Measurements from ENCODE around the gene POLH. TPM values are rescaled to one million over a fixed set of nuclear protein-coding genes. Genes with fewer than 3 reads are reported as not detected.
"Not testable (repeated sequence)": the region's sequence is repeated elsewhere in the genome, so short reads cannot be mapped to it uniquely, and the experiment has no call there.

POLH gene
- total RNA-seq, 4 donors from 2014 or later, result 14.2 to 24.3 (median 17.0) TPM

DNA sequence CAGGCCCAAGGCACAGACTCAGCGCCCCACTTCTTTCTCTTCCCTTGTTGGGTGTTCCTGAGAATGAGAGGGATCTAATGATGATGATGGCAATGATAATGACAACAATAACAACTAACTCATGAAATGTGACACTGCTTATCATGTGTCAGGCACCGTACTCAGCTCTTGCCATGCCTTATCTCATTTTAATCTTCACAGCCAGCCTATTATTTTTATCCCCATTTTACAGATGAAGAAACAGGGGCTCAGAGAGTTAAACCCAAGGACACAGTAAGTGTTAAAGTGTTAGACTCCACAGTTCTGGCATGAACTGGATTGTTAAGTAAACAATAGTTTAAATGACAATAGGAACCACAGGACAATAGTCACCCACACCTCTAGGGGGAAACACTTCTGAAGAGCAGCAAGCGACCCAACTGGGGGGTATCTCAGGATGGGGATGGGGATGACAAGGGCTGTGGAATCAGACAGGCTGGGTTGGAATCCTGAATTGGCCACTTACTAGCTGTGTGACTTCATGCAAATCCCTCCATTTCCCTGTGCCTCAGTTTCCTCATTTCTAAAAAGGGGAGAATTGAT lies 81.3 kb downstream of the POLH start:
- 86% methylated on average over 3 of the region's 3 CpGs for WGBS
- no peaks in the 10 kb centered on the region for H3K36me3 ChIP-seq
- H3K9me3 ChIP-seq, result no peaks in the 10 kb centered on the region
- H3K27ac ChIP-seq, result no peak overlapping the region
- no peak overlapping the region for H3K4me3 ChIP-seq
- no peak for DNase-seq (ENCODE audit: low spot score in 2 of 2)
- TF ChIP-seq POLR2AphosphoS5 (IDR thresholded peaks at IDR 0.05) (no peak), POLR2A (IDR thresholded peaks at IDR 0.05) (no peak), EP300 (IDR thresholded peaks at IDR 0.05) (no peak)
- TF ChIP-seq, protein P1, sequence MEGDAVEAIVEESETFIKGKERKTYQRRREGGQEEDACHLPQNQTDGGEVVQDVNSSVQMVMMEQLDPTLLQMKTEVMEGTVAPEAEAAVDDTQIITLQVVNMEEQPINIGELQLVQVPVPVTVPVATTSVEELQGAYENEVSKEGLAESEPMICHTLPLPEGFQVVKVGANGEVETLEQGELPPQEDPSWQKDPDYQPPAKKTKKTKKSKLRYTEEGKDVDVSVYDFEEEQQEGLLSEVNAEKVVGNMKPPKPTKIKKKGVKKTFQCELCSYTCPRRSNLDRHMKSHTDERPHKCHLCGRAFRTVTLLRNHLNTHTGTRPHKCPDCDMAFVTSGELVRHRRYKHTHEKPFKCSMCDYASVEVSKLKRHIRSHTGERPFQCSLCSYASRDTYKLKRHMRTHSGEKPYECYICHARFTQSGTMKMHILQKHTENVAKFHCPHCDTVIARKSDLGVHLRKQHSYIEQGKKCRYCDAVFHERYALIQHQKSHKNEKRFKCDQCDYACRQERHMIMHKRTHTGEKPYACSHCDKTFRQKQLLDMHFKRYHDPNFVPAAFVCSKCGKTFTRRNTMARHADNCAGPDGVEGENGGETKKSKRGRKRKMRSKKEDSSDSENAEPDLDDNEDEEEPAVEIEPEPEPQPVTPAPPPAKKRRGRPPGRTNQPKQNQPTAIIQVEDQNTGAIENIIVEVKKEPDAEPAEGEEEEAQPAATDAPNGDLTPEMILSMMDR (IDR thresholded peaks at IDR 0.05), result no peak
- H3K27me3 ChIP-seq, result no peaks in the 10 kb centered on the region
- H3K4me1 ChIP-seq, result no peaks in the 10 kb centered on the region

- H3K4me1 ChIP-seq, result no peaks in the 10 kb centered on the region
- no peak for DNase-seq (ENCODE audit: low spot score in 2 of 2)
- H3K27me3 ChIP-seq, result no peaks in the 10 kb centered on the region
- no peak overlapping the region for H3K4me3 ChIP-seq
- H3K27ac ChIP-seq, result no peak overlapping the region
- no peaks in the 10 kb centered on the region for H3K36me3 ChIP-seq
- TF ChIP-seq EP300 (IDR thresholded peaks at IDR 0.05), result no peak
- TF ChIP-seq POLR2A (IDR thresholded peaks at IDR 0.05), result no peak
- TF ChIP-seq POLR2AphosphoS5 (IDR thresholded peaks at IDR 0.05), result no peak
- TF ChIP-seq, protein P1 (IDR thresholded peaks at IDR 0.05), result no peak
- no peaks in the 10 kb centered on the region for H3K9me3 ChIP-seq
- WGBS, result 83% methylated on average over 9 of the region's 9 CpGs
Measured at GRCh38 chr6:43658161-43658560, 82.2 kb downstream of the POLH start.

- H3K4me3 ChIP-seq; H3K27ac ChIP-seq; H3K9me3 ChIP-seq; H3K36me3 ChIP-seq; DNase-seq (ENCODE audit: low spot score in 2 of 2); H3K27me3 ChIP-seq: not testable (repeated sequence)
- peaks cover 10% of the 10 kb centered on the region for H3K4me1 ChIP-seq
- 91% methylated on average over 5 of the region's 5 CpGs for WGBS
Measured at GRCh38 chr6:43662948-43663347, 87.0 kb downstream of the POLH start.

Other genes starting within 250 kb of the POLH start
- 10 to 100 TPM; 20.9 to 35.5 (median 24.8) TPM for gene ZNF318, start 206.5 kb upstream of the POLH start, total RNA-seq
- gene ABCC10, start 148.6 kb upstream of the POLH start, total RNA-seq, result 10 to 100 TPM; 16.1 to 39.1 (median 27.4) TPM
- gene DLK2, start 120.6 kb upstream of the POLH start, total RNA-seq, result 10 to 100 TPM; 23.6 to 61.7 (median 32.3) TPM
- gene TJAP1, start 98.6 kb upstream of the POLH start, total RNA-seq, result 10 to 100 TPM; 17.8 to 32.4 (median 30.6) TPM
- under 1 TPM in 2 of 4 donors, not detected in 2; 0.34 to 0.42 TPM for gene LRRC73, start 65.8 kb upstream of the POLH start, total RNA-seq
- gene YIPF3, start 59.3 kb upstream of the POLH start, total RNA-seq, result 100 to 1,000 TPM in 1 of 4 donors, 10 to 100 TPM in 3; 69.8 to 115 (median 84.6) TPM
- gene POLR1C, start 59.1 kb upstream of the POLH start, total RNA-seq, result 10 to 100 TPM; 31.1 to 44.7 (median 35.6) TPM
- gene XPO5, start 147 bp upstream of the POLH start, total RNA-seq, result 10 to 100 TPM; 24.1 to 49.8 (median 29.0) TPM
- gene GTPBP2, start 53.1 kb downstream of the POLH start, total RNA-seq, result 10 to 100 TPM; 23.7 to 67.6 (median 31.5) TPM
- 10 to 100 TPM; 35.4 to 63.1 (median 49.7) TPM for gene MAD2L1BP, start 59.7 kb downstream of the POLH start, total RNA-seq
- under 1 TPM in 2 of 4 donors, not detected in 2; 0.24 to 0.57 TPM for gene RSPH9, start 68.9 kb downstream of the POLH start, total RNA-seq
- gene MRPS18A, start 111.6 kb downstream of the POLH start, total RNA-seq, result 10 to 100 TPM; 43.6 to 59.0 (median 48.6) TPM
- gene VEGFA, start 194.0 kb downstream of the POLH start, total RNA-seq, result 100 to 1,000 TPM in 1 of 4 donors, 10 to 100 TPM in 3; 25.4 to 147 (median 43.6) TPM